GM12873 (cell line): ENCODE measurements around the gene KLK6.

Experiments
- TF ChIP-seq, protein P1 (sequence below): IDR thresholded peaks from 2 replicates; pipeline ENCODE4 v1.5.1; 2012; ENCODE audit warnings: low read depth, mild to moderate bottlenecking, moderate library complexity, low read length, control low read depth; ENCODE audit not compliant: insufficient read depth; ENCODE audit errors: missing control alignments

The KLK6 gene

DNA sequence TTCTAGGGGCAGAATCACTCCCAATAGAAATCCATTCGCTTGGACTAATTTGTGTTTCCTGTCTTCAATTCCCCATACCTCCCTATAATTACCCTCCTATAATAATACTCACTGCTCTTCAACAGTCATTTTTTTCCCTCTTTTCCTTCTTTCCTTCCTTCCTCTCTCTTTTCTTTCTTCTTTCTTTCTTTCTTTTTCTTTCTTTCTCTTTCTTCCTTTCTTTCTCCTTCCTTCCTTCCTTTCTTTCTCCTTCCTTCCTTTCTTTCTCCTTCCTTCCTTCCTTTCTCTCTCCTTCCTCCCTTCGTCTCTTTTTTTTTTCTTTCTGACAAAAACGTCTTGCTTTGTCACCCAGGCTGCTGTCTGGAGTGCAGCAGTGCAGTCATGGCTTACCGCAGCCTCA, 24.6 kb downstream of the KLK6 start:
- TF ChIP-seq, protein P1, sequence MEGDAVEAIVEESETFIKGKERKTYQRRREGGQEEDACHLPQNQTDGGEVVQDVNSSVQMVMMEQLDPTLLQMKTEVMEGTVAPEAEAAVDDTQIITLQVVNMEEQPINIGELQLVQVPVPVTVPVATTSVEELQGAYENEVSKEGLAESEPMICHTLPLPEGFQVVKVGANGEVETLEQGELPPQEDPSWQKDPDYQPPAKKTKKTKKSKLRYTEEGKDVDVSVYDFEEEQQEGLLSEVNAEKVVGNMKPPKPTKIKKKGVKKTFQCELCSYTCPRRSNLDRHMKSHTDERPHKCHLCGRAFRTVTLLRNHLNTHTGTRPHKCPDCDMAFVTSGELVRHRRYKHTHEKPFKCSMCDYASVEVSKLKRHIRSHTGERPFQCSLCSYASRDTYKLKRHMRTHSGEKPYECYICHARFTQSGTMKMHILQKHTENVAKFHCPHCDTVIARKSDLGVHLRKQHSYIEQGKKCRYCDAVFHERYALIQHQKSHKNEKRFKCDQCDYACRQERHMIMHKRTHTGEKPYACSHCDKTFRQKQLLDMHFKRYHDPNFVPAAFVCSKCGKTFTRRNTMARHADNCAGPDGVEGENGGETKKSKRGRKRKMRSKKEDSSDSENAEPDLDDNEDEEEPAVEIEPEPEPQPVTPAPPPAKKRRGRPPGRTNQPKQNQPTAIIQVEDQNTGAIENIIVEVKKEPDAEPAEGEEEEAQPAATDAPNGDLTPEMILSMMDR = no peak

DNA sequence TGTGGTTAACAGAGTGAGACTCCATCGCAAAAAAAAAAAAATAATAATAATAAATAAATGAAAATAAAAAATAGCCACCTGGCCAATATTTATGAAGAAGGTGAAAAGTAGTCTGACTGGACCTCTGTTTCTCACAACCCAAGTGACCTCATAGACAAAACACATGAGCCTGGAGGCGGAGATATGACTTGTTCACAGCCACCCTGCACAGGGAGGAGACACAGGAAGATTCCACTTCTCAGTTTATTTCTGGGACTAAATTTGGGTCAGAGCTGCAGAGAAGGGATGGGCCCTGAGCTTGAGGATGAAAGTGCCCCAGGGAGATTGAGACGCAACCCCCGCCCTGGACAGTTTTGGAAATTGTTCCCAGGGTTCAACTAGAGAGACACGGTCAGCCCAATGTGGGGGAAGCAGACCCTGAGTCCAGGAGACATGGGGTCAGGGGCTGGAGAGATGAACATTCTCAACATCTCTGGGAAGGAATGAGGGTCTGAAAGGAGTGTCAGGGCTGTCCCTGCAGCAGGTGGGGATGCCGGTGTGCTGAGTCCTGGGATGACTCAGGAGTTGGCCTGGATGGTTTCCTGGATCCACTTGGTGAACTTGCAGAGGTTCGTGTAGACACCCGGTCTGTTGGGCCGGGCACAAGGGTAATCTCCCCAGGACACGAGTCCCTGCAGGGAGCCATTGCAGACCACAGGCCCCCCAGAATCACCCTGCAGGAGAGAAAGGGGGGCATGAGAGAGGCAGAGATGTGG, 26.1 kb downstream of the KLK6 start:
- TF ChIP-seq, protein P1 = no peak

GRCh38 chr19:50939596-50939995, 29.8 kb downstream of the KLK6 start:
- TF ChIP-seq, protein P1 = no peak

DNA sequence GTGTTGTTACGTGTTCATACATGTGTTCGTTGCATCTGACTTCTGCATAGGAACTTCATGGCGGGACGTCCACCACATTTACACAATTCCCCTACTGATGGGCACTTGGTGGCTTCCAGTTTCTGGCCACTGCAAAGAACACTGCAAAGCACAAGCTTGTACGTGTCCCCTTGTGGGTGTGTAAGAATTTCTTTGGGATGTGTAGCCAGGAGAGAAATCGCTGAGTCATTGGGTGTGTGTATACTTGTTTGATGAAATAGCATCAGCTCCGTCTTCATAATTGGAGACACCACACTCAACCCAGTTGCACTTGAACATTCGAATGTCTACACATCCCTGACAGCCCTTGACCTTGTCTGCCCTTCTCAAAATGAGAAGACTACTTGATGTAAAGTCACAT, 35.8 kb downstream of the KLK6 start:
- TF ChIP-seq, protein P1 = no peak

DNA sequence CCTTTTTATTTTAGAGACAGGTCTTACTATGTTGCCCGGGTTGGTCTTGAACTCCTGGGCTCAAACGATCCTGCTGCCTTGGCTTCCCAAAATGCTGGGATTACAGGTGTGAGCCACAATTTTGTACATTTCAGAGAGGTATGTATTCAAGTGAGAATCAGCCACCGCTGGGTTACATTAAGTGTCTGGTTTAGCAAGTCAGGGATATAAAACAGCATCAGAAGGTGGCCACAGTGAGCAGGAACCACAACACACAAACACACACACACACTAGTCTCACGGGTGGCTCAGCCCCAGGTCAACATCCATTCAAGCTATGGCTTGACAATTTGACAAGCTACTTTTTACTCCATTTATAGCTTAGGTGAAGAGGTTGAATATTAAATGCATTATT, 36.7 kb downstream of the KLK6 start:
- TF ChIP-seq, protein P1 = no peak

GRCh38 chr19:50932018-50932689, 37.2 kb downstream of the KLK6 start:
- TF ChIP-seq, protein P1 = no peak

GRCh38 chr19:50931023-50931422, 38.4 kb downstream of the KLK6 start:
- TF ChIP-seq, protein P1 = no peak
